ENCODE data around the gene MCUR1.

GRCh38 chr6:13761361-13762036 is 52.9 kb downstream of the MCUR1 start:
- TF ChIP-seq CTCF (IDR thresholded peaks at IDR 0.05) (no peak), ZFX (IDR thresholded peaks at IDR 0.05; ENCODE audit: borderline replicate concordance) (no peak)

Data from 22Rv1 (cell line).